Superior temporal gyrus (tissue), 1 donor: ENCODE data around the gene THAP4.
"Not testable (repeated sequence)": the region's sequence is repeated elsewhere in the genome, so short reads cannot be mapped to it uniquely, and the experiment has no call there.

Experiments used
- DNase-seq: peaks from one replicate; pipeline ENCODE4 v3.0.0-alpha.2; 2016; ENCODE audit errors: extremely low spot score

The THAP4 gene

GRCh38 chr2:241584436-241584835, 52.5 kb downstream of the THAP4 start:
- DNase-seq: no peak

- no peak for DNase-seq
These were observed 54.2 kb downstream of the THAP4 start for GRCh38 chr2:241582806-241583205.

GRCh38 chr2:241582328-241582727, 54.6 kb downstream of the THAP4 start:
- no peak for DNase-seq

DNA sequence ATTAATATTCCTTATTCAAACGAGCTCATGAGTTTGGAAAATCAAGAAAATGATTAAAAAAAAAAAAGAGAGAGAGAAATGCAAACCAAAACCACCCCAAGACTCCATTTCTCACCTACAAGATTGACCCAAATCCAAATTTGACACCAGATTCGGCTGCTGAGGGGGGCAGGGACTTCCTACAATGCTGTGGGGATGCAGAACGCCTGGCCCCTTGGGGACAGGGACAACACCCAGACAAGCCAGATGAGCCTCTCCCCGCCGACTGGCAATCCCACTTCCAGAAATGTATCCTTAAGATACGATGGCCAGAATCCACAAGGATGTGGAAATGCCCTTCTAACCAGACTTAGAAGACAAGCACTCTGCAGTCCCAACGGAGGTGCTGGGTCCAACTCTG, 57.7 kb downstream of the THAP4 start:
- no peak for DNase-seq

DNA sequence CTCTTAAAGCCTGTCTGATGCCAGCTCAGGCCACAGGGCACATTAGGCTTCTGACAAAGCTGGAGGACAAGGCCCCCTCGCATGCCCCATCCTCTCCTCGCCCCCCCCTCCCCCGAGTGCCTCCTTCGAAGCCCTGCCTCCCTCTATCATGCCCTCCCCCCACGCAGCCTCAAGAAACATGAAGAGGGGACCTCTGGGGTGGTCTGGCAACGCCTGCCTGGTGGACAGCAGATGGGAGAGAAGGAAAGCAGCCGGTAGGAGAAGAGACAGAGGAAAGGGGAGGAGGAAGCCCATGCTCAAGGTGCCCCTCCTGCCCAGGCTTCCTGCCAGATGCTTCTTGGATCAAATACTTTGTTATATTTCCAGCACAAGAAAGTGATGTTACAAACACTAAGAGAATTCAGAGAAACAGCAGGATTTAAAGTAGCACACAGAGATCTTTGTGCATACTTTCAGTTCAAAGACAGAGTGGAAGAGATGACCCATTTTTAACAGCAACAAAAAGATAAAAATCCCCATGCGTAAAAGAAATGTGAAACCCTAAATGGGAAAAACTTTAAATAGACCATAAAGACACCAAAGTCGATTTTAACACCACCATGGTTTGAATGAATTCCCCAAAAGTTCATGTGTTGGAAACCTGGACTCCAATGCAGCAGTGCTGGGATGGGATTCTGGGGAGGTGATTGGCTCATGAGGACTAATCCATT, 59.4 kb downstream of the THAP4 start:
- DNase-seq: peak; percentile 58

- DNase-seq: no peak
These were observed 60.7 kb downstream of the THAP4 start for GRCh38 chr2:241576293-241576654.

DNA sequence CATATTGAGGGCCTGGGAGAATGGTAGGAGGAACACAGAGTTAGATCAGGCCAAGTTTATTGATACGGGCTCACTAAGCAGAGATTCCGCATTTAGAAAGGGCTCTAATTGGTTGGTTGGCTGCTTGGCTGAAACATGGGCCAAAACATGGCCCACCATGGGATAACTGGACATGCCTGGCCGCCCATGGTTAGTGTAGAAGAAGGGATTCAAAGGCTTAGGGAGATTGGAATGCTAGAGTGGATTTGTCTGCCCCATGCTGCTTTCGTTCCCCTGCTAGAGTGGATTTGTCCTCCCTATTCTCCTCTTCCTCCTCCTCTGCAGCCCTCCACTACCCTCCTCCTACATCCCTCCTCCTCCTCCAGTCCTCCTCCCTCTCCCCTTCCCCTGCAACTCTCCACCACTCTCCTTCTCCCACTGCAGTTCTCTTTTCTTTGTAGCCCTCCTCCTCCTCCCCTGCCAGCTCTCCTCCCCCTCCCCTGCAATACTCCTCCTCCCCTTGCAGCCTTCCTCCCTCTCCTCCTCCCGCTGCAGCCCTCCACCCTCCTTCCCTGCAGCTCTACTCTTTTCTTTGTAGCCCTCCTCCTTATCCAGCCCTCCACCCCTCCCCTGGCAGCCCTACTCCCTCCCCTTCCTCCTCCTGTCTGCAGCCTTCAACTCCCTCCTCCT, 61.2 kb downstream of the THAP4 start:
- DNase-seq: no peak

DNA sequence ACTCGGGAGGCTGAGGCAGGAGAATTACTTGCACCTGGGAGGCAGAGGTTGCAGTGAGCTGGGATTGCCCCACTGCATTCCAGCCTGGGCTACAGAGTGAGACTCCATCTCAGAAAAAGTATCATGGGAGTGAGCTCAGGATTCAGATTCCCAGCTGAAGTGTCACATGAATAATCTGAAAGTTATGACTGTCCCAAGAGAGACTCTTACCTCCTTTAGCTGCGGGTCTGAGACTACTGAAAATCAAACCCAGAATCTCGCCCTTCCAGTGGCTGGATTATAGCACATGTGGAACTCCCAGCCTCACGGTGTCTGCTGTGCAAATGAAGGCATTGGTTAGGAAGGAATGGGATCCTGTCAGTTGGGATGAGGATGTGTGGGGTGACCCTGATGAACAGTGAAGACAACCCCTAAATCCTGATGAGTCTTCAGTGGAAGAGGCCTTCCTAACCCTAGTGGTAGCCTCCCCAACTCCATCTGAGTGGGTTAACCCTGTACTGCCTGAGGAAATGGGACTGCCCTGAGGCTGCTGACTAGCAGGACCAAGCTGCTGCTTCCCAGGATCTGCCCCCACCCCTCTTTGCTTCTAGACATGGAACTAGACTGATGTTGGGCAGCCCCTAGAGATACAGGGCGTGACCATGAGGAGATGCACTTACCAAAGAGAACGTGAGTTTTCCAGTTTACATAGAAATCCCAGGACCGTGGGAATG, 61.9 kb downstream of the THAP4 start:
- no peak for DNase-seq

- no peak for DNase-seq
These were observed 63.2 kb downstream of the THAP4 start for GRCh38 chr2:241573741-241574140.

- not testable (repeated sequence) for DNase-seq
These were observed 63.9 kb downstream of the THAP4 start for GRCh38 chr2:241572915-241573651.

GRCh38 chr2:241571821-241572620, 64.9 kb downstream of the THAP4 start:
- no peak for DNase-seq

DNA sequence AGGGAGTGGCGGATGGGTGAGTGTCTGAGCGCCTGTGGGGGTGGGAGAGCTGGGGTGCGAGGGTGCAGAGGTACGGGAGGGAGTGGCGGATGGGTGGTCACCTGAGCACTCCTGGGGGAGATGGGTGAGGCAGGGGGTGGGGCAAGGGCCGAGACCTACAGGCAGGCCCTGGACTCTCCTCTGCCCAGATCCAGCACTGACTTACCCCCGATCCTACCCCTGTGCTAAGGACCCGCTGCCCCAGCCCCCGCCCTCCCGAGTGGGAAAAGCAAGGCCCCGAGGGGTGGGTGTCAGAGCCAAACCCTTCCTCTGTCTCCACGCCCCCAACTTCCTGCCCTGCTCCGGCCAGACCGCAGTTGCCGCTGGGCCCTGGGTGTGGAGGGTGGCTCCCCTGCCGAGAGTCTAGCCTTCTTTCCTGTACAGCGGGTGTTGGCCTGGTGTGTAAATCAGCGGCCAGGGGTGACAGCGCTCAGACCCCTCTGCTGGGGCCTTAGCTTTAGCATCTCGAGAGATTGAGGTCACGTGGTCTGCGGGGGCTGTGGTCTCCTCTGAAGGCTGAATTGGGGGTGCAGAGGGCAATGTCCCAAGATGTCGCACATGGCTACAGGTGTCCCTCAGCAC, 65.9 kb downstream of the THAP4 start:
- no peak for DNase-seq

- DNase-seq: no peak
These were observed 67.1 kb downstream of the THAP4 start for GRCh38 chr2:241569831-241570281.

DNA sequence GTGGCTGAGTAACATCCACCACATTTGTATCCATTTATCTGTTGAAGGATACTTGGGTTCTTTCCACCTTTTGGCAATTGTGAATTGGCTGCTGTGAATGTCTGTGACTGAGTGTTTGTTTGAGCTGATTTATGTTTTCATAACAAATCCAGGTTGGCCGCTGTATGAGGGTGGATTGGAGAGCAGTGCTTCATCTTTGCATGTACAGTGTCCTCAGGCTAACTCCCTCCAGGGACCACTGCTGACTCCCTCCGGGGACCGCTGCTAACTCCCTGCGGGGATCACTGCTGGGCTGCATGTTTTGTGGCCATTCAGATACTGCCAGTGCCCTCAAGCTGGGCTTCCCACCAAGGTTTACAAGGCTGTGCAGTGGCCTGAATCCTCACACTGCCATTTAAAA, 68.2 kb downstream of the THAP4 start:
- no peak for DNase-seq

- DNase-seq: no peak
These were observed 69.2 kb downstream of the THAP4 start for GRCh38 chr2:241567776-241568175.

DNA sequence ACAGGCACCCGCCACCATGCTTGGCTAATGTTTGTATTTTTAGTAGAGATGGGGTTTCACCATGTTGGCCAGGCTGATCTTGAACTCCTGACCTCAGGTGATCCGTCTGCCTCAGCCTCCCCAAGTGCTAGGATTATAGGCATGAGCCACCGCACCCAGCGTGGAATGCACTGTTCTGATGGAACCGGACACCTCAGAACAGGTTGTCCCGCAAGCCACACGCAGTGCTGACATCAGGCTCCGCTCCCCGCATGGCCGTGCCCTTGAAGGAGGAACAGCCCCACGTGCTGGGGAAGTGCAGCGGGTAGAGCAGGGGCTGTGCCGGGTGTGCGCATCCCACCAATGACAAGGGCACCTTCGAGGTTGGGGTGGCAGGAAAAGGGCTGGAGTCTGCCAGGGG, 69.7 kb downstream of the THAP4 start:
- not testable (repeated sequence) for DNase-seq

DNA sequence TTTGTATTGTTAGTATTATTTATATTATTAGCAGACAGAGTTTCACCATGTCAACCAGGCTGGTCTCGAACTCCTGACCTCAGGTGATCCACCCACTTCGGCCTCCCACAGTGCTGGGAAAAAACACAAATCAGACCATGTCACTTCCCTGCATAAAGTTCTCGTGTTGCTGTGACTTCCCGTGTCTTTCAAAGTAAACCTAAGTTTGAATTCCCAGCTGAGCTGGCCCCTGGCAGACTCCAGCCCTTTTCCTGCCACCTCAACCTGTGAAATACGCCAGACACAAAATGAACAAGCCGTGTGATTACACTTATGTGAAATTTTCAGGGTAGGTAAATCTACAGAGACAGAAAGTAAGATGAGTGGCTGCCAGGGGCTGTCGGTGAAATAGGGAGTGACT, 70.5 kb downstream of the THAP4 start:
- no peak for DNase-seq

DNA sequence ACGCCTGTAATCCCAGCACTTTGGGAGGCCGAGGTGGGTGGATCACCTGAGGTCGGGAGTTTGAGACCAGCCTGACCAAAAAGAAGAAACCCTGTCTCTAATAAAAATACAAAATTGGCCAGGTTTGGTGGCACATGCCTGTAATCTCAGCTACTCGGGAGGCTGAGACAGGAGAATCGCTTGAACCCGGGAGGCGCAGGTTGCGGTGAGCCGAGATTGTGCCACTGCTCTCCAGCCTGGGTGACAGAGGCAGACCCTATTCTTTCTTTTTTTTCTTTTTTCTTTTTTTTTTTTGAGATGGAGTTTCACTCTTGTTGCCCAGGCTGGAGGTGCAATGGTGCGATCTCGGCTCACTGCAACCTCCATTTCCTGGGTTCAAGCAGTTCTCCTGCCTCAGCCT, 70.9 kb downstream of the THAP4 start:
- DNase-seq: not testable (repeated sequence)

DNA sequence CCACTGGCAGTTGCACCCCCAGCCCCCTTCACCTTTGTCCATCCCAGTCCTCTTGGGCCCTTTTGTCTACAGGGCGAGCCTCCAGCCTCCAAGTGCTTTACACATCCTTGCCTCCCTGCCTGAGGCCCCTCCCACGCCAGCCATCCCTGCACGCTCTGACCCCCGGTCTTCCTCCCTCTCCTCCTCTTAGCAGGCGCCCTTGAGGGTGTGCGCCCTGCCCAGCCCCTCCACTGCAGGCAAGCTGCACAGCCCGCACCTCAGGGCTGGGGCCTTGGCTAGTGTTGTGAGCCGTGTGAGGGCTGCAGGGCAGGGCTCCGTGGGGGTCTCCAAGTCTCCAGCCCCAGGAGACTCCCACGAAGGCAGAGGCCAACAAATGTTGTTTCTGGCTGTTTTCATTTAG, 71.5 kb downstream of the THAP4 start:
- DNase-seq: no peak

DNA sequence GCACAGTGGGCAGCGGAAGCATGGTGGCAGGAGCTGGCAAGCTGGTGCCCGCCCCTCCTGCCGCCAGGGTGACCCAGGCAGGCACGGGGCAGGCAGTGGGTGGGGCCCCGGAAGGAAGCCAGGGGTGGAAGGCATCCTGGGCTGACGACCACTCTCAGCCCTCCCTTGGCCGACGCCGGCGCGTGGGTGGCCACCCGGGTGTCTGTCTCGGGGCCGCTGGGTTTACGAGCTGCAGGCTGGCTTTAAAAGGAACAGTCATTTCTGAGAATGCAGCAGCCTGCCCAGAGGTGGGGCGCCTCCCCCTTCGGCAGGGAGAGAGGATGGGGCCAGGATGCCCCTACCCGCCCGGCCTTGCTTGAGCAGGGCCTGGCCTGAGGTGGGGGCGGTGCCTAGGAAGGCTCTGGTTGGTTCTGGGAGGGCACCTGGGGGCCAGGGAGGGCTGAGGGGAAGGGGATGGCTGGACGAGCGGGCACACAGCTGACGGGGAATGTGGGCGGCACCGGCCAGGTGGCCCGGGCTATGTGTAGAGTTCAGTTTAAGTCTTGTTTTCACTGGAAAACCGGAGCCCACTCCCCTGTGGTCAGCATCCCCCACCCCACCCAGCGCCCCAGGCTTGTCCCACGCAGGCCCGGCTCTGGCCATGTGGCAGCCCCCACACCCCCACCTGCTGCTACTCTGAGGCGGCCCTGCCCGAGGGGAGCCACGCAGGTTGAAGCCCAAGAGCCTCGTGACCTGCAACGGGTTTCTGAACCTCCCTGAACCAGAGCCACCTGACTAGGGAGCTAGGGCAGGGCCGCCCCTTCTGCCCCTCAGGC, 72.2 kb downstream of the THAP4 start:
- DNase-seq: no peak
